Breast epithelium (tissue), 4 donors: ENCODE data around the gene POR. TPM values are rescaled to one million over a fixed set of nuclear protein-coding genes. Genes with fewer than 3 reads are reported as not detected.

Experiments
- DNase-seq, 2 donors: peaks; one replicate each; pipeline ENCODE4 v3.0.0-alpha.2; 2019; ENCODE audit warnings: low spot score in 2 of 2
- H3K27ac ChIP-seq, 2 donors: fragments of 200-600 bp; sonication (generic) in 1 of 2; one replicate each; pipeline ENCODE4 v1.5.1; 2016 to 2019; ENCODE audit warnings: mild to moderate bottlenecking in 1 of 2
- H3K27me3 ChIP-seq, 2 donors: fragments of 200-600 bp; sonication (generic) in 1 of 2; one replicate each; pipeline versions ENCODE4 v1.5.1 to v1.6.0; 2017 to 2019; ENCODE audit warnings: control low read depth in 1 of 2, mild to moderate bottlenecking in 1 of 2
- H3K36me3 ChIP-seq: fragments of 200-600 bp; one replicate; pipeline ENCODE4 v1.5.1; 2019
- H3K4me1 ChIP-seq, 2 donors: fragments of 200-600 bp; sonication (generic); one replicate each; pipeline ENCODE4 v1.5.1; 2016 to 2019; ENCODE audit warnings: control low read depth in 1 of 2
- H3K4me3 ChIP-seq, 3 donors: fragments of 200-600 bp; sonication (generic); 1 replicate in 2 of 3; 2 replicates in 1 of 3; pipeline ENCODE4 v1.5.1; 2016 to 2019; ENCODE audit warnings: mild to moderate bottlenecking in 3 of 3, moderate library complexity in 2 of 3
- H3K9me3 ChIP-seq, 2 donors: fragments of 200-600 bp; sonication (generic) in 1 of 2; one replicate each; pipeline ENCODE4 v1.5.1; 2016 to 2019; ENCODE audit warnings: control low read depth in 1 of 2
- POLR2A ChIP-seq: fragments of 450-650 bp; IDR thresholded peaks from one replicate; pipeline ENCODE4 v1.6.1; 2016; ENCODE audit warnings: antibody characterized with exemption, mild to moderate bottlenecking, moderate library complexity
- POLR2AphosphoS5 ChIP-seq, 3 donors: sonication (generic); formaldehyde crosslinking; IDR thresholded peaks; one replicate each; pipeline ENCODE4 v1.6.1; 2017; ENCODE audit warnings: antibody characterized with exemption in 3 of 3
- intact Hi-C: fragments of 100-400 bp; cut with DNase I; formaldehyde crosslinking; loops from one replicate; pipeline ENCODE4 v1.15.1; 2023; ENCODE audit warnings: low total_unique reads
- total RNA-seq, 3 donors: library from RNA; depleted of rRNA; stranded (reverse); fragments of >200 nt; gene quantifications; one replicate each; pipeline ENCODE4 v1.1.0, GENCODE V29; 2016
- TF ChIP-seq, protein P1 (sequence below), 3 donors: fragments of 450-650 bp; IDR thresholded peaks; one replicate each; pipeline ENCODE4 v1.5.1; 2016 to 2017; ENCODE audit warnings: antibody characterized with exemption in 3 of 3, mild to moderate bottlenecking in 3 of 3, moderate library complexity in 3 of 3

The POR gene
- total RNA-seq, 3 donors from 2014 or later, result 62.1 to 123 (median 87.7) TPM

DNA sequence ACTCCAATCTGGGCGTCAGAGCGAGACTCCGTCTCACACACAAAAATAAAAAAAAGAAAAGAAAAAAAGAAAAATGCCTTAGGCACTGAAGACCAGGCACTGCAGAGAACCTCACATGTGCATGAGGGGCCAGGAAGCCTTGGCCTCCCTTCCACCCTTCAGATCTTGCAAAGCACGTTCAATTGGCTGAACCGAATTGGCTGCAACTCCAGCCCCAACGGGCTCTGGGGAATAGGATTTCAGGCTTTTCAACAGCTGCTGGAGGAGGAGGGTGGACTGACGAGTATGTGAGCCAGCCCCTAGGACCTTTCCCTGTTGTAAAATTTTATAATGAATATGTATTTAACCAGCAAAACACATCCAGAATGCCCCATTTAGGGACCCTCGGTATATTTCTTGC is 62.8 kb downstream of the POR start:
- Histone ChIP-seq H3K27me3 (no peaks in the 10 kb centered on the region), H3K27ac (no peak overlapping the region), H3K9me3 (no peaks in the 10 kb centered on the region), H3K36me3 (no peaks in the 10 kb centered on the region), H3K4me1 (no peaks in the 10 kb centered on the region), H3K4me3 (no peak overlapping the region)
- intact Hi-C loops, result no loop called here
- TF ChIP-seq POLR2AphosphoS5 (IDR thresholded peaks at IDR 0.05) (peak in 2 of 3 donors; percentile 48 to 51), POLR2A (no peak)
- TF ChIP-seq, protein P1, sequence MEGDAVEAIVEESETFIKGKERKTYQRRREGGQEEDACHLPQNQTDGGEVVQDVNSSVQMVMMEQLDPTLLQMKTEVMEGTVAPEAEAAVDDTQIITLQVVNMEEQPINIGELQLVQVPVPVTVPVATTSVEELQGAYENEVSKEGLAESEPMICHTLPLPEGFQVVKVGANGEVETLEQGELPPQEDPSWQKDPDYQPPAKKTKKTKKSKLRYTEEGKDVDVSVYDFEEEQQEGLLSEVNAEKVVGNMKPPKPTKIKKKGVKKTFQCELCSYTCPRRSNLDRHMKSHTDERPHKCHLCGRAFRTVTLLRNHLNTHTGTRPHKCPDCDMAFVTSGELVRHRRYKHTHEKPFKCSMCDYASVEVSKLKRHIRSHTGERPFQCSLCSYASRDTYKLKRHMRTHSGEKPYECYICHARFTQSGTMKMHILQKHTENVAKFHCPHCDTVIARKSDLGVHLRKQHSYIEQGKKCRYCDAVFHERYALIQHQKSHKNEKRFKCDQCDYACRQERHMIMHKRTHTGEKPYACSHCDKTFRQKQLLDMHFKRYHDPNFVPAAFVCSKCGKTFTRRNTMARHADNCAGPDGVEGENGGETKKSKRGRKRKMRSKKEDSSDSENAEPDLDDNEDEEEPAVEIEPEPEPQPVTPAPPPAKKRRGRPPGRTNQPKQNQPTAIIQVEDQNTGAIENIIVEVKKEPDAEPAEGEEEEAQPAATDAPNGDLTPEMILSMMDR (IDR thresholded peaks at IDR 0.05), result no peak
- DNase-seq, result no peak

DNA sequence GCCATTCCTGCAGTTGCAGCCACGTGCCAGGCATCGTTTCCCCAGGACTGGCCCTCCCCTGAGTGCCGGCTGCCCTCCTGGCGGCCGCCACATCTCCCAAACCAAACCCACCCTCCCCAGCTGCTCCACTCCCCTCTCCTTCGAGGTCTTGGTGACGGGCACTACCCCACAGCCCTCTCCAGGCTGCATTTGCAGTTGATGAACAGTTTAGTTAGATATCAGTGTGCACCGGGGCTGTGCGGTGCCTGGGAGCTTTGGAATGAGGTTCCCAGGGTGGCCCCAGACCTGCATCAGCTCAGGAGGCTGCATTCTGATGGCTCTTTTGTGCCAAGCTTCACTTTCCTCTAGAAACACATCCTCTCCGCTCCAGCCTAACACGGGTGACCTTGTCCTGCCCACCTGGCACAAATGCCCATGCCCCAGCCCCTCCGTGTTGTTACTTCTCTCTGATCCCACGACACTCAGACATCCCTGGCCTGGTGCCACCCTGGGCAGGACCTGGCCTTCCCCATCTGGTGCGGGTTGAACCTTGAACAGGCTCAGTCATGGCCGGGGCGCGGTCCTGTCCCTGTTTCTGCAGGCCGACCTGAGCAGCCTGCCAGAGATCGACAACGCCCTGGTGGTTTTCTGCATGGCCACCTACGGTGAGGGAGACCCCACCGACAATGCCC is 64.9 kb downstream of the POR start:
- H3K27me3 ChIP-seq, result no peaks in the 10 kb centered on the region
- peaks cover 6% of the 10 kb centered on the region for H3K36me3 ChIP-seq
- no peak for TF ChIP-seq POLR2AphosphoS5 (IDR thresholded peaks at IDR 0.05)
- no peak for TF ChIP-seq POLR2A
- TF ChIP-seq, protein P1 (IDR thresholded peaks at IDR 0.05), result no peak

DNA sequence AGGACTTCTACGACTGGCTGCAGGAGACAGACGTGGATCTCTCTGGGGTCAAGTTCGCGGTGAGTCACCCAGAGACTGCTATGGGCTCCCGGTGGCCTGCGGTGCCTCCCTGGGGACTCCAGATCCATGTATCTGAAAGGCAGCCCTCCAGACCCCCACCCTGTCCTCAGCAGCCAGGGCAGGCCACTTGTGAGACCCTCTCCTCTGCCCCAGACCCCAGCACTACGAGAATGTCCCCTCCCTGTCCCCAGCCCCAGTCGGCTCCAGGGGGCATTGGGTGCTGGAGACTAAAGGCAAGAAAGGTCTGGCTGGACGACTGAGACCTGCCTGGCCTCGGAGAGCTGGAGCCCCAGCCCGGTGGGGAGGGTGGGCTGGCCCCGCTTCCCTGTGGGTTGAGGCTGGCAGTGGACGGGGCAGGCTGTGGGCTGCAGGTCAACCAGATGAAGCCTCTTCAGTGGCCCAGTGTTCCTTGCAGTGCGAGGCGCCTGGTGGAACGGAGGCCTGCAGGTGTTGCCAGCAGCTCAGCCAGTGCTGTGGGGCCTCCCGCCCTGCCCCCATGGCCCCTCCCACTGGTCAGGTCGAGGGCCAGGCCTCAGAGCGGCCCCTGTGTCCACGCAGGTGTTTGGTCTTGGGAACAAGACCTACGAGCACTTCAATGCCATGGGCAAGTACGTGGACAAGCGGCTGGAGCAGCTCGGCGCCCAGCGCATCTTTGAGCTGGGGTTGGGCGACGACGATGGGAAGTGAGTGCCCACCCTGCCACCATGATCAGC is 65.7 kb downstream of the POR start:
- Histone ChIP-seq H3K9me3 (no peaks in the 10 kb centered on the region), H3K4me3 (no peak overlapping the region), H3K4me1 (no peaks in the 10 kb centered on the region), H3K36me3 (peaks cover 12% of the 10 kb centered on the region), H3K27ac (no peak overlapping the region), H3K27me3 (no peaks in the 10 kb centered on the region)
- DNase-seq, result no peak
- TF ChIP-seq, protein P1 (IDR thresholded peaks at IDR 0.05), result no peak
- no peak for TF ChIP-seq POLR2A
- no peak for TF ChIP-seq POLR2AphosphoS5 (IDR thresholded peaks at IDR 0.05)
- intact Hi-C loops, result no loop called here

More for the DNA sequence above, 64.9 kb downstream of the POR start:
- intact Hi-C loops, result no loop called here
- no peak overlapping the region for H3K4me3 ChIP-seq
- H3K9me3 ChIP-seq, result no peaks in the 10 kb centered on the region
- peak overlapping the region in 1 of 2 donors; percentile 20 for H3K27ac ChIP-seq
- no peaks in the 10 kb centered on the region for H3K4me1 ChIP-seq
- DNase-seq, result no peak

- Histone ChIP-seq H3K4me1 (no peaks in the 10 kb centered on the region), H3K36me3 (peaks cover 17% of the 10 kb centered on the region)
- DNase-seq, result no peak
Measured at GRCh38 chr7:75981203-75981452, 66.2 kb downstream of the POR start.

More at GRCh38 chr7:75981203-75981452, 66.2 kb downstream of the POR start:
- no peaks in the 10 kb centered on the region for H3K27me3 ChIP-seq
- TF ChIP-seq POLR2AphosphoS5 (IDR thresholded peaks at IDR 0.05) (no peak), POLR2A (no peak)
- TF ChIP-seq, protein P1 (IDR thresholded peaks at IDR 0.05), result no peak
- H3K4me3 ChIP-seq, result no peak overlapping the region
- intact Hi-C loops, result no loop called here
- no peak overlapping the region for H3K27ac ChIP-seq
- H3K9me3 ChIP-seq, result no peaks in the 10 kb centered on the region
